GM12878 (cell line): ENCODE measurements around the gene SCTR. TPM values are rescaled to one million over a fixed set of nuclear protein-coding genes. Genes with fewer than 3 reads are reported as not detected.

Experiments used
- ATAC-seq: fragments of 200-7000 bp; cut with Tn5 transposase; 3 replicates; pipeline ENCODE4 v1.9.1; 2020; ENCODE audit warnings: mild to moderate bottlenecking, moderate library complexity
- BruUV-seq: library from RNA; stranded (reverse); fragments of 400-500 nt; replicated peaks from 2 replicates; lab custom pipeline; 2021; lab: Mats Ljungman, UMichigan
- CTCF ChIA-PET: fragments of 300-600 bp; sonication (Branson Sonifier 250); formaldehyde crosslinking; extraction: SDS; loops from one replicate; lab custom pipeline; 2021; ENCODE audit warnings: inconsistent platforms; lab: Yijun Ruan, JAX
- POLR2A ChIA-PET: fragments of 350-600 bp; formaldehyde crosslinking; extraction: SDS; loops from one replicate; lab custom pipeline; 2021; ENCODE audit warnings: inconsistent platforms; lab: Charles Lee
- RAD21 ChIA-PET: fragments of 300-600 bp; sonication (Branson Sonifier 250); formaldehyde crosslinking; loops from one replicate; lab custom pipeline; 2023; ENCODE audit warnings: antibody characterized with exemption; ENCODE audit not compliant: unreplicated experiment; lab: Charles Lee
- SMC1A ChIA-PET: fragments of 300-600 bp; sonication (Branson Sonifier 250); formaldehyde crosslinking; loops from one replicate; lab custom pipeline; 2023; ENCODE audit not compliant: unreplicated experiment, uncharacterized antibody; lab: Charles Lee
- DNase-seq: peaks from one replicate; pipeline ENCODE4 v3.0.0-alpha.2; 2011; ENCODE audit warnings: low read depth, low spot score
- FAIRE-seq: peaks from 3 replicates; lab custom pipeline; 2011; peaks lifted over from hg19 to GRCh38; lab: Jason Lieb, UNC
- H2AFZ ChIP-seq: 2 replicates; pipeline ENCODE4 v1.6.0; 2011; ENCODE audit warnings: low read depth, low read length, control low read depth; ENCODE audit not compliant: control insufficient read depth
- H3K27ac ChIP-seq: 2 replicates; pipeline ENCODE4 v1.5.1; 2011; ENCODE audit warnings: control low read depth; ENCODE audit not compliant: control insufficient read depth, insufficient read depth
- H3K27me3 ChIP-seq, 2 experiments: replicated peaks in 1 of 2; 2 replicates each; pipeline versions ENCODE4 v1.6.0 to v1.6.1; 2011; ENCODE audit warnings: low read length in 1 of 2; ENCODE audit not compliant: control insufficient read depth in 2 of 2, insufficient read depth in 2 of 2
- H3K36me3 ChIP-seq, 2 experiments: 2 replicates each; pipeline ENCODE4 v1.5.1; 2011; ENCODE audit warnings: low read length in 1 of 2; ENCODE audit not compliant: control insufficient read depth in 2 of 2, insufficient read depth in 2 of 2
- H3K4me1 ChIP-seq: 2 replicates; pipeline ENCODE4 v1.6.1; 2011; ENCODE audit warnings: mild to moderate bottlenecking, low read length, moderate library complexity, mixed read lengths; ENCODE audit not compliant: control insufficient read depth, insufficient read depth
- H3K4me2 ChIP-seq: 2 replicates; pipeline ENCODE4 v1.6.0; 2011; ENCODE audit warnings: control low read depth; ENCODE audit not compliant: control insufficient read depth, insufficient read depth
- H3K4me3 ChIP-seq: fragments of 200-600 bp; sonication (generic); 2 replicates; pipeline ENCODE4 v1.5.1; 2016
- H3K79me2 ChIP-seq: 2 replicates; pipeline ENCODE4 v1.6.0; 2011; ENCODE audit warnings: low read length; ENCODE audit not compliant: control insufficient read depth, insufficient read depth
- H3K9ac ChIP-seq: 2 replicates; pipeline ENCODE4 v1.8.0; 2011; ENCODE audit warnings: low read length, control low read depth, mixed read lengths; ENCODE audit not compliant: control insufficient read depth, insufficient read depth
- H3K9me3 ChIP-seq: replicated peaks from 3 replicates; pipeline ENCODE4 v1.5.1; 2011; ENCODE audit warnings: mild to moderate bottlenecking, low read length; ENCODE audit not compliant: control insufficient read depth, insufficient read depth
- H4K20me1 ChIP-seq: 2 replicates; pipeline ENCODE4 v1.6.0; 2011; ENCODE audit not compliant: control insufficient read depth, insufficient read depth
- ATF7 ChIP-seq: fragments of 450-650 bp; IDR thresholded peaks from 2 replicates; pipeline ENCODE4 v1.6.1; 2016; ENCODE audit warnings: low read depth, mild to moderate bottlenecking
- BHLHE40 ChIP-seq, 2 experiments: fragments of 450-650 bp in 1 of 2; IDR thresholded peaks; 2 replicates each; pipeline ENCODE4 v1.6.1; 2011 to 2017; ENCODE audit warnings: low read depth in 2 of 2, borderline replicate concordance in 1 of 2, improper control_type of control experiment in 1 of 2, low read length in 1 of 2, mild to moderate bottlenecking in 1 of 2
- CEBPB ChIP-seq, 2 experiments: fragments of 150-350 bp in 1 of 2; IDR thresholded peaks; 2 replicates each; pipeline ENCODE4 v1.6.1; 2012 to 2014; ENCODE audit warnings: low read depth in 2 of 2, low read length in 2 of 2, borderline replicate concordance in 1 of 2, inconsistent platforms in 1 of 2
- DPF2 ChIP-seq: fragments of 450-650 bp; IDR thresholded peaks from 2 replicates; pipeline ENCODE4 v1.6.1; 2017; ENCODE audit warnings: mild to moderate bottlenecking
- FOXM1 ChIP-seq: IDR thresholded peaks from 2 replicates; pipeline ENCODE4 v1.6.1; 2012; ENCODE audit warnings: low read depth, mild to moderate bottlenecking, inconsistent platforms, low read length, moderate library complexity
- IKZF1 ChIP-seq: fragments of 450-650 bp; conservative IDR thresholded peaks from 2 replicates; pipeline ENCODE4 v1.6.1; 2017; ENCODE audit warnings: antibody characterized with exemption, mild to moderate bottlenecking
- RELA ChIP-seq: fragments of 450-650 bp; IDR thresholded peaks from 2 replicates; pipeline ENCODE4 v1.8.0; 2014; ENCODE audit warnings: borderline replicate concordance; ENCODE audit not compliant: partially characterized antibody
- SMC3 ChIP-seq: IDR thresholded peaks from 2 replicates; pipeline ENCODE4 v1.6.1; 2011; ENCODE audit warnings: low read length, improper control_type of control experiment, borderline replicate concordance
- SREBF2 ChIP-seq: IDR thresholded peaks from 2 replicates; pipeline ENCODE4 v1.6.1; 2012; ENCODE audit warnings: mild to moderate bottlenecking, low read length
- TBL1XR1 ChIP-seq: IDR thresholded peaks from 2 replicates; pipeline ENCODE4 v1.6.1; 2012; ENCODE audit warnings: low read depth, low read length, improper control_type of control experiment
- ZNF217 ChIP-seq: fragments of 450-650 bp; IDR thresholded peaks from 2 replicates; pipeline ENCODE4 v1.6.1; 2017; ENCODE audit warnings: antibody characterized with exemption, mild to moderate bottlenecking
- ZSCAN29 ChIP-seq: fragments of 450-650 bp; IDR thresholded peaks from 2 replicates; pipeline ENCODE4 v1.6.1; 2017; ENCODE audit warnings: mild to moderate bottlenecking, moderate library complexity
- WGBS: methylation state at CpG from one replicate; pipeline ENCODE4 v1.1.6; 2016; ENCODE audit warnings: low lambda C conversion rate; ENCODE audit not compliant: insufficient replicate concordance, insufficient coverage; ENCODE audit errors: missing lambda C conversion rate; 5-methylcytosine and 5-hydroxymethylcytosine counted together
- in situ Hi-C: fragments of 300-500 bp; cut with MboI; formaldehyde crosslinking; loops from 9 replicates; pipeline ENCODE4 v1.14.3; 2018; ENCODE audit warnings: mixed read lengths
- intact Hi-C: fragments of 100-400 bp; cut with micrococcal nuclease; formaldehyde crosslinking; loops from one replicate; pipeline ENCODE4 v1.14.2; 2022; ENCODE audit not compliant: unreplicated experiment
- polyA plus RNA-seq, 11 experiments: library from polyadenylated mRNA; depleted of rRNA in 4 of 11; unstranded in 6 of 11; stranded (reverse) in 5 of 11; fragments of >200 nt; fragmentation: Nextera tagmentation in 4 of 11; fragmentation: Illumina TruSeq in 1 of 11; extraction: Ambion mirVana in 4 of 11; extraction: Trizol in 1 of 11; gene quantifications; 1 replicate in 1 of 11; 2 replicates in 10 of 11; pipeline versions ENCODE4 v1.2.1 to v1.2.3, GENCODE V29; 2011 to 2016; ENCODE audit warnings: inconsistent platforms in 2 of 11, missing spikeins in 2 of 11, low read depth in 1 of 11
- total RNA-seq, 4 experiments: library from RNA; depleted of rRNA in 3 of 4; stranded (reverse); fragments of >200 nt in 3 of 4; fragmentation: Illumina TruSeq in 1 of 4; extraction: Trizol in 1 of 4; gene quantifications; 2 replicates each; pipeline versions ENCODE4 v1.2.1 to v1.2.3, GENCODE V29; 2013 to 2021
- TF ChIP-seq, protein P1 (sequence below): fragments of 450-650 bp; conservative IDR thresholded peaks from 2 replicates; pipeline ENCODE4 v1.6.1; 2017; ENCODE audit warnings: mild to moderate bottlenecking, moderate library complexity
- TF ChIP-seq, protein P2 (sequence below): IDR thresholded peaks from 2 replicates; pipeline ENCODE4 v1.6.1; 2012; ENCODE audit warnings: low read depth, low read length, improper control_type of control experiment
- TF ChIP-seq, protein P3 (sequence below): fragments of 450-650 bp; formaldehyde crosslinking; IDR thresholded peaks from 2 replicates; pipeline ENCODE4 v1.4.0; 2022; ENCODE audit warnings: mild to moderate bottlenecking, moderate library complexity

SCTR gene
- total and polyA plus RNA-seq, 10 of the 15 experiments (the other 5 are each of a cell fraction or from before 2014, with no cell fraction given), result 0.26 TPM; not detected in 9

DNA sequence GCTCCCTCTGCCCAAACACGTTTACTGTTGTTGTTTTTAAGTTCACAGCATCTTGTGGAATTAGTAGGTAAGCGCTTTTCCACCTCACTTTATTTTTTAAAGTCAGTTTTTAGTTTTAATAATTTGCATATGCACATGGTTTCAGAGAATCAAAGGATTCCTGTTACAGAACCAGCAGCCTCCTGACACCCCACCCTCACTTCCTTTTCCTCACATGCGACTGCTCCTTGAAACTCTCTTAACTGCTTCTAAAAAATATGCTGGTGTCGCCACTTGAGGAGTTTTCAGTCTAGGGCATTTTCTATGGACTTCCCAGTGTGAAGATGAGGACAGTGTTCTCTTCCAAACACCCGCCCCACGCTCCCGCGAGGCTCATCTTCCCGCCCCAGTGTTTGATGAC, 78.2 kb downstream of the SCTR start:
- Histone ChIP-seq H3K27me3 (no peaks in the 10 kb centered on the region; a peak in 2 of 4 replicates), H3K4me2 (no peak overlapping the region), H2AFZ (no peak overlapping the region), H3K9me3 (no peaks in the 10 kb centered on the region), H3K36me3 (no peaks in the 10 kb centered on the region; a peak in 1 of 4 replicates), H4K20me1 (no peaks in the 10 kb centered on the region), H3K27ac (no peak overlapping the region), H3K4me3 (no peak overlapping the region), H3K9ac (no peak overlapping the region), H3K79me2 (no peaks in the 10 kb centered on the region), H3K4me1 (no peaks in the 10 kb centered on the region)
- ChIA-PET RAD21 (no interaction called here), SMC1A (interaction anchor here (1.0 to 1.5 kb wide), 2 partner anchors 25 to 31 kb away, joined by 4 read pairs; no protein-coding TSS in a partner anchor), CTCF (no interaction called here), POLR2A (no interaction called here)
- no TSS peak for BruUV-seq
- intact Hi-C loops (no loop called here), in situ Hi-C loops (no loop called here)
- DNase-seq, result no peak
- no peak for FAIRE-seq
- TF ChIP-seq IKZF1 (no peak), CEBPB (IDR thresholded peaks at IDR 0.05; ENCODE audit: borderline replicate concordance in 1 of 2, low read depth in 2 of 2, low read length in 2 of 2) (no peak), RELA (no peak), ATF7 (no peak), TBL1XR1 (no peak), BHLHE40 (IDR thresholded peaks at IDR 0.05; ENCODE audit: borderline replicate concordance in 1 of 2, low read depth in 2 of 2, low read length in 1 of 2) (no peak), SREBF2 (no peak), SMC3 (no peak), FOXM1 (no peak), DPF2 (no peak), ZNF217 (no peak), ZSCAN29 (no peak)
- TF ChIP-seq, protein P1, sequence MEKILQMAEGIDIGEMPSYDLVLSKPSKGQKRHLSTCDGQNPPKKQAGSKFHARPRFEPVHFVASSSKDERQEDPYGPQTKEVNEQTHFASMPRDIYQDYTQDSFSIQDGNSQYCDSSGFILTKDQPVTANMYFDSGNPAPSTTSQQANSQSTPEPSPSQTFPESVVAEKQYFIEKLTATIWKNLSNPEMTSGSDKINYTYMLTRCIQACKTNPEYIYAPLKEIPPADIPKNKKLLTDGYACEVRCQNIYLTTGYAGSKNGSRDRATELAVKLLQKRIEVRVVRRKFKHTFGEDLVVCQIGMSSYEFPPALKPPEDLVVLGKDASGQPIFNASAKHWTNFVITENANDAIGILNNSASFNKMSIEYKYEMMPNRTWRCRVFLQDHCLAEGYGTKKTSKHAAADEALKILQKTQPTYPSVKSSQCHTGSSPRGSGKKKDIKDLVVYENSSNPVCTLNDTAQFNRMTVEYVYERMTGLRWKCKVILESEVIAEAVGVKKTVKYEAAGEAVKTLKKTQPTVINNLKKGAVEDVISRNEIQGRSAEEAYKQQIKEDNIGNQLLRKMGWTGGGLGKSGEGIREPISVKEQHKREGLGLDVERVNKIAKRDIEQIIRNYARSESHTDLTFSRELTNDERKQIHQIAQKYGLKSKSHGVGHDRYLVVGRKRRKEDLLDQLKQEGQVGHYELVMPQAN, result no peak
- TF ChIP-seq, protein P2, sequence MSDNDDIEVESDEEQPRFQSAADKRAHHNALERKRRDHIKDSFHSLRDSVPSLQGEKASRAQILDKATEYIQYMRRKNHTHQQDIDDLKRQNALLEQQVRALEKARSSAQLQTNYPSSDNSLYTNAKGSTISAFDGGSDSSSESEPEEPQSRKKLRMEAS, result no peak
- TF ChIP-seq, protein P3, sequence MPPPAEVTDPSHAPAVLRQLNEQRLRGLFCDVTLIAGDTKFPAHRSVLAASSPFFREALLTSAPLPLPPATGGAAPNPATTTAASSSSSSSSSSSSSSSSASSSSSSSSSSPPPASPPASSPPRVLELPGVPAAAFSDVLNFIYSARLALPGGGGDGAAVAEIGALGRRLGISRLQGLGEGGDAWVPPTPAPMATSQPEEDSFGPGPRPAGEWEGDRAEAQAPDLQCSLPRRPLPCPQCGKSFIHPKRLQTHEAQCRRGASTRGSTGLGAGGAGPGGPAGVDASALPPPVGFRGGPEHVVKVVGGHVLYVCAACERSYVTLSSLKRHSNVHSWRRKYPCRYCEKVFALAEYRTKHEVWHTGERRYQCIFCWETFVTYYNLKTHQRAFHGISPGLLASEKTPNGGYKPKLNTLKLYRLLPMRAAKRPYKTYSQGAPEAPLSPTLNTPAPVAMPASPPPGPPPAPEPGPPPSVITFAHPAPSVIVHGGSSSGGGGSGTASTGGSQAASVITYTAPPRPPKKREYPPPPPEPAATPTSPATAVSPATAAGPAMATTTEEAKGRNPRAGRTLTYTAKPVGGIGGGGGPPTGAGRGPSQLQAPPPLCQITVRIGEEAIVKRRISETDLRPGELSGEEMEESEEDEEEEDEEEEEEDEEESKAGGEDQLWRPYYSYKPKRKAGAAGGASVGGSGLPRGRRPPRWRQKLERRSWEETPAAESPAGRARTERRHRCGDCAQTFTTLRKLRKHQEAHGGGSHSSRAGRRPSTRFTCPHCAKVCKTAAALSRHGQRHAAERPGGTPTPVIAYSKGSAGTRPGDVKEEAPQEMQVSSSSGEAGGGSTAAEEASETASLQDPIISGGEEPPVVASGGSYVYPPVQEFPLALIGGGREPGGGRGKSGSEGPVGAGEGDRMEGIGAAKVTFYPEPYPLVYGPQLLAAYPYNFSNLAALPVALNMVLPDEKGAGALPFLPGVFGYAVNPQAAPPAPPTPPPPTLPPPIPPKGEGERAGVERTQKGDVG, result no peak
- WGBS, result 56% methylated on average over 9 of the region's 9 CpGs
- no peak for ATAC-seq
